Measurements from ENCODE around the gene CHST11. TPM values are rescaled to one million over a fixed set of nuclear protein-coding genes. Genes with fewer than 3 reads are reported as not detected.

Gene CHST11
- total and polyA plus RNA-seq, 2 of the 4 experiments (the other 2 are of a cell fraction): 1.4 to 2.7 TPM

- BruUV-seq (replicated peaks): no TSS peak
- no peak for DNase-seq
Measured at GRCh38 chr12:104583301-104583700, 126.6 kb downstream of the CHST11 start.

More at GRCh38 chr12:104583301-104583700, 126.6 kb downstream of the CHST11 start:
- Histone ChIP-seq H2BK120ac (ENCODE audit: low read depth, low read length) (no peak overlapping the region), H2AK5ac (ENCODE audit: low read depth, low read length) (no peak overlapping the region), H4K5ac (ENCODE audit: low read depth, low read length) (no peak overlapping the region), H2BK20ac (ENCODE audit: low read depth, low read length) (no peak overlapping the region), H2AK9ac (replicated peaks; ENCODE audit: low read depth, low read length, poor library complexity) (no peak overlapping the region), H3K36me3 (ENCODE audit: control insufficient read depth, insufficient read depth, low read length) (no peaks in the 10 kb centered on the region), H3K18ac (ENCODE audit: low read depth, low read length) (no peak overlapping the region), H3K79me1 (ENCODE audit: low read depth in 1 of 2, low read length in 2 of 2) (no peaks in the 10 kb centered on the region), H4K91ac (ENCODE audit: insufficient read depth, low read depth, low read length) (no peak overlapping the region), H3K56ac (ENCODE audit: extremely low read depth, insufficient read depth, low read length) (no peak overlapping the region), H3K4me3 (ENCODE audit: insufficient read depth, low read depth, low read length) (no peak overlapping the region), H2BK15ac (ENCODE audit: low read depth, low read length) (no peak overlapping the region), H4K20me1 (ENCODE audit: insufficient read depth, low read length) (no peaks in the 10 kb centered on the region), H3K23ac (ENCODE audit: low read depth, low read length) (no peak overlapping the region), H4K8ac (ENCODE audit: low read depth in 2 of 2, low read length in 2 of 2) (no peak overlapping the region), H3K9me3 (ENCODE audit: control insufficient read depth, insufficient read depth, low read length) (no peaks in the 10 kb centered on the region), H3K4me1 (ENCODE audit: control insufficient read depth, insufficient read depth, low read length) (peaks cover 11% of the 10 kb centered on the region), H3K27me3 (ENCODE audit: control insufficient read depth, insufficient read depth, low read length) (no peaks in the 10 kb centered on the region; the same call in 1 of the 2 replicates), H3K9me1 (ENCODE audit: insufficient read depth, low read length) (peaks cover 2% of the 10 kb centered on the region; the same call in 1 of the 2 replicates), H3K9ac (ENCODE audit: low read depth, low read length) (no peak overlapping the region), H2AFZ (replicated peaks; ENCODE audit: low read length, poor library complexity) (no peak overlapping the region), H3K27ac (ENCODE audit: insufficient read depth, low read length) (no peak overlapping the region), H2BK5ac (ENCODE audit: low read depth, low read length, poor library complexity, severe bottlenecking) (no peak overlapping the region), H3K4me2 (ENCODE audit: low read depth, low read length) (no peak overlapping the region), H3K4ac (ENCODE audit: low read depth, low read length) (no peak overlapping the region), H3K14ac (replicated peaks; ENCODE audit: low read depth, low read length) (no peak overlapping the region)
- WGBS, 2 experiments (ENCODE audit: extremely low coverage in 2 of 2, insufficient read length in 1 of 2): 63% methylated on average over 2 of the region's 4 CpGs; no CpG with 5 or more reads in 1 of the 2 experiments
- POLR2A ChIA-PET (ENCODE audit: unreplicated experiment): no interaction called here
- TF ChIP-seq BHLHE40 (IDR thresholded peaks at IDR 0.05; ENCODE audit: low read depth, low read length) (no peak), MAZ (IDR thresholded peaks at IDR 0.05; ENCODE audit: borderline replicate concordance, low read depth, low read length) (no peak), CEBPB (IDR thresholded peaks at IDR 0.05; ENCODE audit: low read depth, low read length) (no peak)
- in situ Hi-C loops (cut with MboI; ENCODE audit: low sequenced_read_pairs): no loop called here
- dilution Hi-C loops (cut with HindIII; ENCODE audit: low sequenced_read_pairs, unreplicated experiment): no loop called here
- intact Hi-C loops (cut with micrococcal nuclease): no loop called here
- CTCF ChIA-PET: no interaction called here
- no peak for ATAC-seq (ENCODE audit: low read depth)
